ENCODE measurements around the gene ZNF784.

DNA sequence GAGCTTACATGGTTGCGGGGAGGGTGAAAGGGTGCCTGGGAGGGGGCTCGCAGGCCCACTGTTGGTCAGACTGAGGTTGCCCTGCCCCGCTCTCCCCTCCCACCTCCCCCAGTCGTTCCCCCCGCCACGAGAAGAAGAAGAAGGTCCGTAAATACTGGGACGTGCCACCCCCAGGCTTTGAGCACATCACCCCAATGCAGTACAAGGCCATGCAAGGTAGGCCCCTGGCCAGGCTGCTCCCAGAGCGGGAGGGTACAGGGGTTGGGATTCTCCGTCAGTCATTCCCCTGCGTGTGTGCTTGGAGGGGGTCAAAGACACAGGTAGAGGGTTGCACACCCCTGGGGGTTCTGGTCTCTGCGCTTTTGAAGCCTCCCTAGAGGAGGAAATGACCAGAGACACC, 36.0 kb upstream of the ZNF784 start:
- TF ChIP-seq, protein P1, sequence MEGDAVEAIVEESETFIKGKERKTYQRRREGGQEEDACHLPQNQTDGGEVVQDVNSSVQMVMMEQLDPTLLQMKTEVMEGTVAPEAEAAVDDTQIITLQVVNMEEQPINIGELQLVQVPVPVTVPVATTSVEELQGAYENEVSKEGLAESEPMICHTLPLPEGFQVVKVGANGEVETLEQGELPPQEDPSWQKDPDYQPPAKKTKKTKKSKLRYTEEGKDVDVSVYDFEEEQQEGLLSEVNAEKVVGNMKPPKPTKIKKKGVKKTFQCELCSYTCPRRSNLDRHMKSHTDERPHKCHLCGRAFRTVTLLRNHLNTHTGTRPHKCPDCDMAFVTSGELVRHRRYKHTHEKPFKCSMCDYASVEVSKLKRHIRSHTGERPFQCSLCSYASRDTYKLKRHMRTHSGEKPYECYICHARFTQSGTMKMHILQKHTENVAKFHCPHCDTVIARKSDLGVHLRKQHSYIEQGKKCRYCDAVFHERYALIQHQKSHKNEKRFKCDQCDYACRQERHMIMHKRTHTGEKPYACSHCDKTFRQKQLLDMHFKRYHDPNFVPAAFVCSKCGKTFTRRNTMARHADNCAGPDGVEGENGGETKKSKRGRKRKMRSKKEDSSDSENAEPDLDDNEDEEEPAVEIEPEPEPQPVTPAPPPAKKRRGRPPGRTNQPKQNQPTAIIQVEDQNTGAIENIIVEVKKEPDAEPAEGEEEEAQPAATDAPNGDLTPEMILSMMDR (IDR thresholded peaks at IDR 0.05; ENCODE audit: control extremely low read depth in 1 of 3, insufficient read depth in 1 of 3, low read depth in 1 of 3, low read length in 3 of 3): no peak
- TF ChIP-seq, protein P2, sequence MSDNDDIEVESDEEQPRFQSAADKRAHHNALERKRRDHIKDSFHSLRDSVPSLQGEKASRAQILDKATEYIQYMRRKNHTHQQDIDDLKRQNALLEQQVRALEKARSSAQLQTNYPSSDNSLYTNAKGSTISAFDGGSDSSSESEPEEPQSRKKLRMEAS (IDR thresholded peaks at IDR 0.05): no peak
- TF ChIP-seq, protein P3, sequence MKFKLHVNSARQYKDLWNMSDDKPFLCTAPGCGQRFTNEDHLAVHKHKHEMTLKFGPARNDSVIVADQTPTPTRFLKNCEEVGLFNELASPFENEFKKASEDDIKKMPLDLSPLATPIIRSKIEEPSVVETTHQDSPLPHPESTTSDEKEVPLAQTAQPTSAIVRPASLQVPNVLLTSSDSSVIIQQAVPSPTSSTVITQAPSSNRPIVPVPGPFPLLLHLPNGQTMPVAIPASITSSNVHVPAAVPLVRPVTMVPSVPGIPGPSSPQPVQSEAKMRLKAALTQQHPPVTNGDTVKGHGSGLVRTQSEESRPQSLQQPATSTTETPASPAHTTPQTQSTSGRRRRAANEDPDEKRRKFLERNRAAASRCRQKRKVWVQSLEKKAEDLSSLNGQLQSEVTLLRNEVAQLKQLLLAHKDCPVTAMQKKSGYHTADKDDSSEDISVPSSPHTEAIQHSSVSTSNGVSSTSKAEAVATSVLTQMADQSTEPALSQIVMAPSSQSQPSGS (IDR thresholded peaks at IDR 0.05; ENCODE audit: low read length): no peak
- no peak for TF ChIP-seq CREB1 (IDR thresholded peaks at IDR 0.05)
- TF ChIP-seq POLR2AphosphoS5 (IDR thresholded peaks at IDR 0.05; ENCODE audit: low read depth, low read length): no peak
- no peak for TF ChIP-seq CEBPB (IDR thresholded peaks at IDR 0.05; ENCODE audit: low read depth, low read length)
